Measurements from ENCODE around the gene CERS5.

GRCh38 chr12:50188875-50189575, 21.9 kb upstream of the CERS5 start:
- TF ChIP-seq NFRKB (IDR thresholded peaks at IDR 0.05) (no peak), PKNOX1 (IDR thresholded peaks at IDR 0.05) (no peak), CTBP1 (IDR thresholded peaks at IDR 0.05; ENCODE audit: borderline replicate concordance) (no peak), SUZ12 (IDR thresholded peaks at IDR 0.05) (no peak), LEF1 (IDR thresholded peaks at IDR 0.05; ENCODE audit: borderline replicate concordance) (no peak), SP1 (IDR thresholded peaks at IDR 0.05) (no peak), HDGF (IDR thresholded peaks at IDR 0.05; ENCODE audit: borderline replicate concordance) (no peak), TARDBP (IDR thresholded peaks at IDR 0.05) (no peak), ELF4 (IDR thresholded peaks at IDR 0.05) (no peak), BHLHE40 (IDR thresholded peaks at IDR 0.05; ENCODE audit: borderline replicate concordance) (no peak), ZNF384 (IDR thresholded peaks at IDR 0.05) (no peak), FOXK2 (IDR thresholded peaks at IDR 0.05) (no peak)

All from HEK293T (cell line).